NCI-H2107 treated with DMSO at 0.1 percent for 48 hours (cell line): ENCODE data around the gene ZNF385B.

Experiments used
- DNase-seq: peaks from one replicate; lab custom pipeline; 2025; ENCODE audit not compliant: unreplicated experiment; lab: John Stamatoyannopoulos, UW

The ZNF385B gene

DNA sequence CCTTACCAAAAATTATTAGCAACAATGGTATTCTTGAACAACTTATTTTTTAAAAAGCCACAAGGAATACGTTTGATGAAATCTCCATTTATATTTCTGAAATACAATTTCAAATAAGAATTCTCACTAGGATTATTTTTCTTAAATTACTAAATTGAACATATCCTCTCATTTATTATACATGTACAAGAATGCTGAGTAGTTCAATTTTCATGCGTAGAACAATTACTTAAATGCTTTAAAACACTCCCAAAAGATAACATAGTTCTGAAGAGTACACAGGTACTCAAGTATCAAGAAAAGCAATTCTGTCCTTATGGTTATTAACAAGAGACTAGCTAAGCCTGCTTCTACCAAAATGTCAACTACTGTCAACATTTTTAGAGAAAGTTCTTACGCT is 268.1 kb downstream of the ZNF385B start:
- DNase-seq: no peak

DNA sequence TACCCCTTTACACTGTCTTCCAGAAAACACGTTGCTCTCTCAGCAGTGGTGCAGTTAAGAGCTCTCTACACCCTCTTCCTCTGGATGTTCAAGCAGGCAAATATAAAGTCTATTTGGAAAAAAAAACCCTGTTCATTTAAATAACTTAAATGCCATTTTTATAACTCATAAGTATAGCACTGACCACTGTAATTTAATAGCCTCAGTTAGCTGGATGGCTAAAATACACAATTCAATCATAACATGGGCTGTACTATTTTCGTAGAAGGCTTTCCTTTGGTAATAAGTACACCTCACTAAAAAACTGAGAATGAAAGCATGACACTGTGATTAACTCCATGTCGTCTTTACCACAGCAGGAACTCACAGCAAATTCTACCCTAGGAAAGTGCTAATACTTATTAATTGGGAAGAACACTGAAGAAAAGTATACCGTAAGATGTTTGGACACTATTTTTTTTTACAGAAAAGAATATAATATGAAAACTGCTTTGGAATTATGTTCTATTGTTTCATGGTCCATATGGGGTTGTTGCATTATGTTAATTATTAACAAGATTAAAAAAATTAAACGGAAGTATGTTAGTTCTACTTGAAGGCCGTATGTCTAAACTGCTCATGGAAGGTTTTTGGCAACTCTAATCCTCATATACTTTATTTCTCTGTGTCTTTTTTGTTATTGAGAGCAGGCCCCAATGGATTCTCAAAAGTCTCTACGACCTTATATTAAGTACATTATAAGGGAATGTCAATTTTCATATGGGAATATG is 269.1 kb downstream of the ZNF385B start:
- no peak for DNase-seq

DNA sequence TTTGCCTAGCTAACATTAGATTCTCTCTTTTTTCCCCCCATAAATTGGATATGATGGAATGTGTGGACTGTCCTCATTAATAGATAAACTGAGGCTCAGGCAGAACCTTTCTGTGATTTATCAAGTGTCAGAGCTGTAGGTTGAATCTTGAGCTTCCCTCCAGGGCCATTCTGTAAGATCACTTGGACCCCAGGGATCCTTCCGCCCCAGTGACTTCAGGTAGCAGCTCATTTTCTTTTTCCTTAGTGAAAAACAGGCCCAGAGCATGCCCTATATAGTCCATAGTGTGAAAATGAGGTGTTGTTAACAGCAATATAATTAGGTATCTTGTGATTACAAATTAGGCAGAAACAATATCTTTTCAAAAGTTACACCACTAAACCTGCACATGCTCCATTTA is 269.7 kb downstream of the ZNF385B start:
- no peak for DNase-seq

DNA sequence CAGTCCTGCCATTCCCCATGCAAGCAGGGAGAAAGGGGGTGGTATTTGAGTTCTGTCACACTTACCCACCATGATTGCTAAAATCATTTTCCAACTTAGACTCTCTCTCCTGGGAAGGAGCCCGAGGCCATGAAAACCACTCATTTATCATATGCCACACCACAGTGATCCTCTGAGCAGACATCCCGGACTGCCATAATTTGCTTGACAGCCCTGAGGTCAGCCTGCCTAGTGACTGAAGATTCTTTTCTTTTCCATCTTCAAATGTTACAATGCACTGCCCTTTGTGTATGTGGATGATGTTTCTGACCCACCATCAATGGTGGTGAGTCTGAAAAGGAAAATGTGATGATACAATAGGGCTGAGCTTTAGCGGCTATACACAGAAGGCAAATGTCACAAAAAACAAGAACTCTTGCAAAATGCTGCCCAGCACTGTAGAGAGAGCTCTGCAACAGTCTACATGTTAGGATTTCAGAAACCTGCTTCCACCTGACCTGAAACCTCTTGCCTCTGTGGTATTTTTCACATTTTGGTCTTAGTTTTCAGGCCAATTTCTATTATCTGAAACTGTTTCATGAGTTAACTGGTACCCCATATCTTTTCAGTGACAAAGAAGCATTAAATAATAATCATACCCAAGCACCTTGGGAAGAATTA is 272.8 kb downstream of the ZNF385B start:
- no peak for DNase-seq

DNA sequence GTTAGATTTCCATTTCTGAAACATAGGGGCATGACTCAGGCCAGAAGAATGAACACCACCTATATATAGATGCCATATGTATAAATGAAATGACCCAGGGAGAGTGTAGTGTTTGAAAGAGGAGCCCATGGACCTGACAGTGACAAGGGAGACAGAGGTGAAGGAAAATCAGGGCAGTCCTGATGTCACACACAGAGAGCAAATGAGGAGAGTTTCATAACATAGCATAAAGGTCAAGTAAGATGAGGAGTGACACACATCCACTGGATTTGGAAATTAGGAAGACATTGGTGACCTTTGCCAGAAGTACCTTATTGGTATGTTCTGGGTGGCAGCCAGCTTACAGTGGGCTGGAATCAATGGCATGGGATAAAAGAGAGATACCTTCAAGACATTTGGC is 276.7 kb downstream of the ZNF385B start:
- DNase-seq: no peak

DNA sequence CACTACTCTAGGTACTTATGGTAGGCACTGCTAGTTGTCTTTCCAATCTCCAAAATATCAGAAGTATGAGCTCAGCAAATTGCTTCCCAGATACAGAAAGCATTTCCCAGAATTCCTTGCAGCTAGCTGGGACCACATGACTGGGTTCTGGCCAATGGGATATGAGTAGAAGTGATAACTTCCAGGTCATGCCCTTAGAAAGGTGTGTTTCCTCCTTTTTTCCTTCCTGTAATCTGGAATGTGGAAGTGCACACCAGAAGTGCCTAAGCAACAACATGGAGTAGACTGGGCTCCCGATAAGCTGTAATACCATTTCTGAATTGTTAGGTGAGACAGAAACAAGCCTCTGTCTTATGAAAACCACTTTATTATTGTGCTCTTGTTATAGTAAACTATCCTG is 279.8 kb downstream of the ZNF385B start:
- no peak for DNase-seq

DNA sequence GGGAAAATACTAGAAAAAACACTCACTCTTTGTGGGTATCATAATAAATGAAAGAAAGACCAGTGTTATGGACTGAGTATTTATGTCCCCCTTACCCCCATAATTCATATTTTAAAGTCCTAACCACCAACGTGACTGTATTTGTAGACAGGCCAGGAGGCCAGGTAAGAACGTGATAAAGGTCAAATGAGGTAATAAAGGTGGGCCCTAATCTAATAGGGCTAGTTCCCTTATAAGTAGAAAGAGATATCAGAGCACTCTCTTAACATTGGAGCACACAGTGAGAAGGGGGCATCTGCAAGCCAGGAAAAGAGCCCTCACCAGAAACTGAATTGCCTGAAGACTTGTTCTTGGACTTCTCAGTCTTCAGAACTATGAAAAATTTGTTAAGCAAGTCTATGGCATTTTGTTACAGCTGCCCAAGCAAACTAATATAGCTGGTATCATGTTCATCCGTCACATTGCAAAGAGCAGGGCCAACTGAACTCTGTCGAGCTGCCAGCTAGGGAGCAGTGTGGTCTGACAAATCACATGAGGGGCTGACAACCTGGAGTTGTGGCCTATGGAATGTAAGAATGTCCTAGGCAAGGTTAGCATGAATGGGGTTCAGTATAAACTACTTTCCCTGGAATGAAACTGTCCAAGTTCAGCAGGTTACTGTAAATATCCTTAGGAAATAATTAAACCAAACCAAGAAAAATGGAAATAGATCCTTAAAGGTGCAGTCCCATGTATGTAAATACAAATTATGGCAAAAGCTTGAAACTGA is 280.9 kb downstream of the ZNF385B start:
- no peak for DNase-seq

DNA sequence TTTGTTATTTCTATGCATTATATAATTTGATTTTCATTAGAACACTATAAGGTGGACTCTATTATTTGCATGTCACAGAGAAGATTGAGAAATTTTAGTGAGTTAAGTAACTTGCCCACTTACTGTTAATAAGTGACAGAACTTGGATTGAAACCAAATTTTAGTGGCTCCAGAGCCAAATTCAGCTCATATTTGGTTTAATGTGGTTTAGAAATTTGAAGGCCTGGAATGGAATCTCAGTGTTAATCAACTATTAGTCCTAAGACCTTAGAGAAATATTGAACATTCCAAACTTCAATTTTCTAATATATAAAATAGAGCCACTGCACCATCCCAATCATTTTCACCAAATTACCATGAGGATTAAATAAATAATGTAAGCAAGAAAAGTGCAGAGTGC is 281.6 kb downstream of the ZNF385B start:
- DNase-seq: no peak

DNA sequence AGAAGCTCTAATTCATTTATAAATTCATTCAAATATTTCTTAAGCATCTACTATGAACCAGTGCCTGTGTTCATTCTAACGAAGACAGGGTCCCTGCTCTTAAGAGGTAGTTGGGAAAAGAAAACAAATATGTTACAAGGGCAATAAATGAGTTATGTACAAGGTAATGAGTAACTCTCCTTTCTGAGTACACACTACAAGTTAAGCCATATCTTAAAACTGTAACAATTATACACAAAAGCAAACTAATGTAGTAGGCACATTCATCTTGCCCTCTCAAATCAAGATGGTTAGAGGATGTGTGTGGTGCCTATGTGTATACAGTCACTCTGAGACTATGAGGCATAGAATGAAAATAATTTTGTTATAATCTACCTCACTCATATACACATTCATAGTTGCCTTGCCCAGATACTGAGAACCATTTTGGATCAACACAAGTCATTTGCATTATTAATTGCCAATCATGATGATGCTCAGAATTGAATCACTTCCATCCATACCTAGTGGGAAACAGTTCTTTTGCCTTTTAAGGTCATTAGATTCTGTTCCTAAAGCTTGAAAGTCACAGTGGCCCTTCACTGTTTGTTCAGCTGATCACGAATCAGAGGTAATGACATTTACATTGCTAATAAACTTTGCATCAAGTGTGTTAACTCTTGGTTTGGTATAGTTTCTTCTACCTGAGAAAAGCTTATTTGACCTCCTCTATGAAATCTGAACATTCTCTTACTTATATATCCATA is 283.1 kb downstream of the ZNF385B start:
- DNase-seq: no peak

DNA sequence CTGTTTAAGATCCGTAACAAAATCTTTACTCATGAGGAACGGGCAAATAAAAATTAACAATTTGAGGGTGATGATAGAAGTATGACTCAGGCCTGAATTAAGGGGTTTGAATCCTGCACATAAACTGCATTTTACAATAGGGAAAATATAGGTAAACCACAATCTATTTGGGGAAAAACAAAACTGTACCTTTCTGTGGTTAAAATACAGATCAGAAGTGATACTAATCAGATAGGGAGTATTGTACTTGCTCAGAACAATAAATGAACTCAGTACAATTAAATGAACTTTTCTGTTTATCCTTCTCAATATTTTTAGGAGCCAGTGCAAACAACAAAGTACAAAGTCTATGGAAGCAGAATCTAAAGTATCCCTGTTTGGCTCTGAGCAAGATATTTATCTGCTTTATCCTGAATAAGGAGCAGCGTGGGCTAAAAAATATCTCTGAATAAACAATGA is 287.3 kb downstream of the ZNF385B start:
- DNase-seq: no peak

DNA sequence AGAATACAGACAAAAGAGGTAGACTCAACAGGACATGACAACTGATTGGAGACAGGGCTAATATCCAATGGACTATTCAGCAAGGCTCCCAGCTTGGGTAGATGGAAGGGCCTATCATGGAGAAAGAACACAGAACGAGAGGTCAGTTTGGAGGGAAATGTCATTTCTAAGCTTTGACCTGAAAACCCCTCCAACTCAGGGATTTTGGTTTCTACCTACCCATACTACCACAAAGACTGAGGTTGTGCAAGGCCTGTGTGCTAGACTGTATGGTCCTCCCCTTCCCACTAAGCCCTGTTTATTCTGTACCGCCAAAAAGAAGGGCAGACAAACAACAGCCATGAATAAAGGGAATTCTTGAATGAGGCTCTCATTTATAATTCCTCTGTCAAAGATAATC is 288.9 kb downstream of the ZNF385B start:
- no peak for DNase-seq

DNA sequence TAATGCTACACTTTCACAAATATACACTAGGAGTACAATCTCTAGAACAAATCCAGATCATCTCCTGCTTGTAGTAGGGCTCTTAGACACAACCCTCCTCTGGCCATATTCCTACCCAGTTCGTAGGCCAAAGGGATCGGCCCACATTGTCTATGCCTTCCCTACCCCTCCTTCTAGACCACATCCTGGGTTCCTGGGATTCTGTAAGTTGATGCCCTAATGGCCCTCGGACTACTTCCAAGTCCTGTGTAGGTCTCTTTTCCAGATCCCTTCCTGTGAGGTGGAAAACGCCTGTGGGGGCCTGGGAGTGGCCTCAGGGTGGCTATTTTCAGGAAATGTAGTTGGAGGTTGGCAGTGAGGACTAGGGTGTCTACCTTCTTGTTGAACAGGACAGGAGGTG is 289.7 kb downstream of the ZNF385B start:
- DNase-seq: no peak

DNA sequence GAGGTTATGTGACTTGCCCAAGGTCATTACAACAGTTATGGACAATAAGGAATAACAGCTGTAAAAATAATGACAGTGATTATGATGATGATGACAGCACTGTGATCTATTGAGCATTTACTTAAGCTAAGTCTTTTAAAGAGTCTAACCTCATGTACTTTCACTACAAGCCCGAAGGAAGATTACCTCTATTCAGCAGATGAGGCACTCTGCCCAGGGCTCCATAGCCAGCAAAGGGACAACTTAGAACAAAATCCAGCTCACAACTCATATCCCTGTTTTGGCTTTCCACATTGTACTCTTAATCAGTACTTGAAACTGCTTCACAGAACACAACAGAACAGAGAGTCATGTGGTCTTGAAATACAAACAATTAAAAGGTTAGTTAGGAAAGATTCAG is 290.2 kb downstream of the ZNF385B start:
- DNase-seq: no peak

DNA sequence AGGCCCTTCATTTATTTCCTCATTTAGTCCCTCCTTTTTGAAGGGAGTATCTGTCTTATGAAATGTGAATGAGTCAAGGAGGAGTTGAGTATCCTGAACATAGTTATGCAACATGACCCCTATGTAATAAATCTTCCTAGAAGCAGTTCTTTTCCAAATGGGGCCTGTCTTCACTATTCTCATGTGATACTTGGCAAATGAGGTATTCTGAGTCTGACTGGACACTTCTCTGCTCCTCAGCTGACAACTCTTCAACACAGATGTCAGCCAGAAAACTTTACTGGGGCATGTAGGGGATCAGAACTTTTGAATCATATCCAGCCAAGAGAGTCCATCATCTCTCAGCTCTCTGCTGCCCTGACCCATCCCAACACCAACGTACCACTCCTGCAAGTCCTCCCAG is 291.6 kb downstream of the ZNF385B start:
- DNase-seq: no peak

DNA sequence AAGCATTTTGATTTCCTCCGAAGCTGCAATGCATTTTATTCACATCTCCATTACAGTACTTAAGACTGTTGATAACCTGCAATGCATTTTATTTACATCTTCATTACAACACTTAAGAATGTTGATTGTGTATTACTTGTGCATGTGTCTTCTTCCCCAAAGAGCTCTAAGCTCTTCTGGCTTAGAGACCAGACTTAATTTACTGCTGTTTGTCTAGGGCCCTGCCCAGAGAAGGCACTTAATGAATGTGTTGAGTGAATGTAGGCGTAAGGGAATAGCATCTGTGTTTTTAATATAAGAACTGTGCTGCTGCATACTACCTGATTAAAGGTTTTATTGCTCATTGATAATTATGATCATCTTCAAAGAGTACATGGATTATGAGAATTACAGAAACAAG is 295.6 kb downstream of the ZNF385B start:
- DNase-seq: no peak

DNA sequence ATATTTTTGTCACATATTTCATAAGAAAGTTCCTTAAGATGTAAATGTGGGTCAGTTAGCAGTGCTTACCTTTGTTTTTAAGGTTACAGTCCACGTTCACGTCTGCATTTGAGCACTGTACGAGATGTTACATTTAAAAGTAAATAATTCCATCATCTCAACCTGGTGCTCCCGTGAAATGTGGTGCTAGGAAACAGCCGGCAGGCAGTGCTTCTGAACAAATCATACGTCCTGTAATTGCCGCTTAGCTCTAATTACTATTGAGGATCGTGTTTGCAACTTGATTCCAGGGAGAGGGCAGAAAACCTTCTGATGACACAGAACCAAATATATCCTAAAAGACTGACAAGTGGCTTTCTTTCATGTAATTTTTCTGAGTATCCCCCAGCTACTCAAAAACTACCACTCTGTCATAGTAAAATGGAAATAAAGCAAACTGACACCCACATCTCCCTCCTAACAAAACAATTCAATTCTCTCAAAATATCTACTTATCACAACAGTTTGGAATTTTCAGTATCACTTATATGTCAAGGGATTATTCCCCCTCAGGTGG is 299.0 kb downstream of the ZNF385B start:
- peak; percentile 86 for DNase-seq

DNA sequence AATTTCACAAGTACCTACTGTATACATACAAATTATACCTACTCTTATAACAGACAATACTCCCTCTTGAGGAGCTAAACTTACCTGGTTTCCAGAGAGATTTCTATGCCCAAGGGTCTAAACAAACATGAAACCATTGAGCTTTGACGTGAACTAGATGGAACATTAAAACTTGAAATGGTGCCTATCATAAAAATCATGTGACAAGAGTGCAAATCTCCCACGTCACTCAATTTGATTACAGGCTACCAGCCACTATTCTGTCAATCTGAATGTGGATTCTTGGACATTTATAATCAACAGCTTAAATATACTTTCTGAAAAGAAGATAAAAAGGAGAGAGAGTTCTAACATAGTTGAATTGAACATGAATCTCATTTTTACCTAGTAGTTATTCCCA is 299.7 kb downstream of the ZNF385B start:
- peak; percentile 37 for DNase-seq

DNA sequence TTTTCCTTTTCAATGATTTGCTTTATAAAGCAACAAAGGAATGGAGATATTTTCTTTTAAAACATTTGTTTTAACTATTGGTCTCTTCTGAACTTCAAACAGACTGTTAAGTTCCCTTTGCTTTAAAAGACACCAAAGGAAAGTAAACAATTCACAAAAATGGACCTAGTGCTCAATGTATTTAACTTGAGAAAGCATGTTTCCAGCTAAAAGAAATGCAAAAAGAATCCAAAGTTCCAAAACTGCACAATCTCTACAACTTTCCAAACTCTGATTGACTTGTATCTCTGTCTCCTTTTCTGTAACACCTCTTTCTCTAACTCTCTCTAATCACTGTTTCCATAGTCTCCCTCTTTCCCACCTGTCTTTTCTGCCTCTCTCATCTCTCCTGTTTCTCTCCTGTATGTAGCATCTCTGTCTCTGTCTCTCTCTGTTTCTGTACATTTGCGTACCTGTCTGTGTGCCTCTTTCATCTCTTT is 301.1 kb downstream of the ZNF385B start:
- DNase-seq: no peak

DNA sequence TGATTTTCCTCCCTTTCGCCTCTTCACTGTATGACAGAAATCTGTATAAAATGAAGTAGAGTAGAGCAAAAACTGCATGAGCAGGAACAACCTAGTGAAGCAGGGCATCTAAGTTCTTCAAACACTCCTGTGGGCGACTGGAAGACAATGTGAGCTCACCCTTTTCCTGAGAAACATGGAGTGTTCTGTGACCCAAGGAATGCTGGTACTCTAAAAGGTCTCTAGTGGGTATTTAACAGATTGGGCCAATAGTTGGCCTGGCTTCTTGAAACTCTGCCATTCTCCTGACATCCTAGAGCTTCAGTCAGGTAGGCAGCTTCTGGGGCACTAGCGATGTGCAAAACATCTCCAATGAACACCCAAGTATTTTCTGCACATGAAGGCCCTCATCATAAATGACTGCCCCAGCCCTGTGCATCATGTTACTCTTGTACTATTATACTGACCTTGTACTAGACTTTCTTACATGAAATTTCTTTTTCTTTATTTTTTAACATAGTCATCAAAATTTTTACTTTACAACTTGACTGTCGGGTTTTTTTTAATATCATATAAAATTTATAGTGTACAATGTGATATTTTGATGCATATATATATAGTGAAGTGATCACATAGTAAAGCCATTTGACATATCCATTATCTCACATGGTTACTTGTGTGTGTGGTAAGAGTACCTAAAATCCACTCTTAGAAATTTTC is 302.2 kb downstream of the ZNF385B start:
- no peak for DNase-seq
